Measurements from ENCODE around the gene PIP4K2A.
"Not testable (repeated sequence)": the region's sequence is repeated elsewhere in the genome, so short reads cannot be mapped to it uniquely, and the experiment has no call there.

Gene PIP4K2A

DNA sequence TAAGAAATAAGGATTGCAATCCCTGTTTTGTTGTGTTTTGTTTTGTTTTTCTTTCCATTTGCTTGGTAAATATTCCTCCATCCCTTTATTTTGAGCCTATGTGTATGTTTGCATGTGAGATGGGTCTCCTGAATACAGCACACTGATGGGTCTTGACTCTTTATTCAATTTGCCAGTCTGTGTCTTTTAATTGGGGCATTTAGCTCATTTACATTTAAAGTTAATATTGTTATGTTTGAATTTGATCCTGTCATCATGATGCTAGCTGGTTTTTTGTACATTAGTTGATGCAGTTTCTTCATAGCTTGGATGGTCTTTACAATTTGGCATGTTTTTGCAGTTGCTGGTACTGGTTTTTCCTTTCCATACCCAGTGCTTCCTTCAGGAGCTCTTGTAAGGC, 190.0 kb downstream of the PIP4K2A start:
- H3K36me3 Mint-ChIP-seq, H3K27ac Mint-ChIP-seq, H3K4me3 Mint-ChIP-seq, DNase-seq, H3K4me1 Mint-ChIP-seq, CTCF ChIA-PET: not testable (repeated sequence)
- H3K27me3 Mint-ChIP-seq = peaks cover 19% of the 10 kb centered on the region
- H3K9me3 Mint-ChIP-seq = peaks cover 37% of the 10 kb centered on the region

DNA sequence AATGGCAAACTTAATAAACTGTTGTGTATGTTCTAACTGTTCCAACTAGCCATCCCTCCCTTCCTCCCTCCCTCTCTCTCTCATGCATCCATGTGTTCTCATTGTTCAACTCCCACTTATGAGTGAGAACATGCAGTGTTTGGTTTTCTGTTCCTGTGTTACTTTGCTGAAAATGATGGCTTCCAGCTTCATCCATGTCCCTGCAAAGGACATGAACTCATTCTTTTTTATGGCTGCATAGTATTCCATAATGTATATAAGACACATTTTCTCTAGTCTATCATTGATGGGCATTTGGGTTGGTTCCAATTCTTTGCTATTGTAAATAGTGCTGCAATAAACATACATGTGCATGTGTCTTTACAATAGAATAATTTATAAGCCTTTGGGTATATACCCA, 193.7 kb downstream of the PIP4K2A start:
- H3K4me3 Mint-ChIP-seq, H3K27ac Mint-ChIP-seq, H3K36me3 Mint-ChIP-seq, CTCF ChIA-PET, DNase-seq, H3K4me1 Mint-ChIP-seq: not testable (repeated sequence)
- H3K9me3 Mint-ChIP-seq = peaks cover 31% of the 10 kb centered on the region
- H3K27me3 Mint-ChIP-seq = peaks cover 26% of the 10 kb centered on the region

DNA sequence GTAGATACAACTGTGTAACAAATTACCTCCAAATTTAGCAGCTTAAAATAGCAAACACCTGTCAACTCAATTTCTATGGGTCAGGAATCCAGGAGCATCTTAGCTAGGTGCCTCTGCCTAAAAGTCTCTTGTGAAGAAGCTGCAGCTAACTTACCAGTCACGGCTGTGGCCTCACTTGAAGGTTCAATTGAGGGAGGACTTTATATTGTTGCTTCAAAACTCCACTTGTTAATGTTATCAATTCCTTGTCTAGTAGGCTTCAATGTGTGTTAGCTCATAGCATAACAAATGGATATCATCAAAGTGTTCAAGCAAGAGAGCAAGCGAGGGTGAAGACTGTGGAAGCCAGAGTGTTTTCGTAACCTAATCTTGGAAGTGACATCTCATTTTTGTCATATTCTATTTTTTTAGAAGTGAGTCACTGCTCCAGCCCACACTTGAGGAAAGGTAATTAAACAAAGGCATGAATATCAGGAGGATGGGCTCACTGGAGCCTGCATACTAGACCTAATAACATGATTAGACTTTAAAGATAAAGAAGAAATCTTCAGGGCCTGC, 196.1 kb downstream of the PIP4K2A start:
- Mint-ChIP-seq H3K4me1 (no peaks in the 10 kb centered on the region), H3K36me3 (no peaks in the 10 kb centered on the region), H3K27ac (no peak overlapping the region), H3K9me3 (peaks cover 15% of the 10 kb centered on the region), H3K4me3 (no peak overlapping the region), H3K27me3 (peaks cover 21% of the 10 kb centered on the region)
- DNase-seq = no peak
- CTCF ChIA-PET = interaction anchor here (1.0 kb wide), 1 partner anchor 32 kb away, joined by 3 read pairs; no protein-coding TSS in a partner anchor

DNA sequence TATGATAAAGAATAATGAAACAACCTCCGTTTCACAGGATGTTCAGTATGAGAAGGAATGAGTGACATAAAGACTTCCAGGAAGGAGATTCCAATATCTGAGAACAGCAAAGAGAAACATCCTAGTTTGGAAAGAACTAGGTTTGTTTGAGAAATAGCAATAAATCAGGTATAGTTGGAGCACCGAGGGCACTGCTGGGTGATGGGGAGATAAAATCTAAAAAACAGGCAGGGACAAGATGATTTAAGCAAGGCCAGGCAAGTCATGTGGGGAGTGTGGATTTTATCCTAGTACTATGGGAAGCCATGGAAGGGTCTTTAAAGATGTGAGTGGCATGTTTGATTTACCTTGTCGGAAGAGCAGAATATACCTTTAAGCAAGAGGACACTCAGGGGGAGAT, 199.4 kb downstream of the PIP4K2A start:
- Mint-ChIP-seq H3K36me3 (no peaks in the 10 kb centered on the region), H3K4me1 (no peaks in the 10 kb centered on the region), H3K27ac (no peak overlapping the region), H3K9me3 (peaks cover 8% of the 10 kb centered on the region), H3K27me3 (peaks cover 19% of the 10 kb centered on the region), H3K4me3 (no peak overlapping the region)
- CTCF ChIA-PET = no interaction called here
- no peak for DNase-seq

DNA sequence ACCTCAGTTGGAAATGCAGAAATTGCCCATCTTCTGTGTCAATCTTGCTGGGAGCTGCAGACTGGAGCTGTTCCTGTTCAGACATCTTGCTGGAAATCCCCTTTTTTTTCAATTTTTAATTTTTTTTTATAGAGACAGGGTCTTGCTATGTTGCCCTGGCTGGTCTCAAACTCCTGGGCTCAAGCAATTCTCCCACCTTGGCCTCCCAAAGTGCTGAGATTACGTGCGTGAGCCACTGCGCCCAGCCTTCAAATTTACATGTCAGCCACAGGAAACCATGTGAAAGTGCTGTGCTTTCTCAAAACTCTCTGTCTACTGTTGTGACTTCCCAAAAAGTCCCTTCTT, 200.0 kb downstream of the PIP4K2A start:
- H3K4me1 Mint-ChIP-seq, H3K27ac Mint-ChIP-seq, DNase-seq, H3K4me3 Mint-ChIP-seq, H3K9me3 Mint-ChIP-seq, CTCF ChIA-PET, H3K36me3 Mint-ChIP-seq: not testable (repeated sequence)
- peaks cover 19% of the 10 kb centered on the region for H3K27me3 Mint-ChIP-seq

DNA sequence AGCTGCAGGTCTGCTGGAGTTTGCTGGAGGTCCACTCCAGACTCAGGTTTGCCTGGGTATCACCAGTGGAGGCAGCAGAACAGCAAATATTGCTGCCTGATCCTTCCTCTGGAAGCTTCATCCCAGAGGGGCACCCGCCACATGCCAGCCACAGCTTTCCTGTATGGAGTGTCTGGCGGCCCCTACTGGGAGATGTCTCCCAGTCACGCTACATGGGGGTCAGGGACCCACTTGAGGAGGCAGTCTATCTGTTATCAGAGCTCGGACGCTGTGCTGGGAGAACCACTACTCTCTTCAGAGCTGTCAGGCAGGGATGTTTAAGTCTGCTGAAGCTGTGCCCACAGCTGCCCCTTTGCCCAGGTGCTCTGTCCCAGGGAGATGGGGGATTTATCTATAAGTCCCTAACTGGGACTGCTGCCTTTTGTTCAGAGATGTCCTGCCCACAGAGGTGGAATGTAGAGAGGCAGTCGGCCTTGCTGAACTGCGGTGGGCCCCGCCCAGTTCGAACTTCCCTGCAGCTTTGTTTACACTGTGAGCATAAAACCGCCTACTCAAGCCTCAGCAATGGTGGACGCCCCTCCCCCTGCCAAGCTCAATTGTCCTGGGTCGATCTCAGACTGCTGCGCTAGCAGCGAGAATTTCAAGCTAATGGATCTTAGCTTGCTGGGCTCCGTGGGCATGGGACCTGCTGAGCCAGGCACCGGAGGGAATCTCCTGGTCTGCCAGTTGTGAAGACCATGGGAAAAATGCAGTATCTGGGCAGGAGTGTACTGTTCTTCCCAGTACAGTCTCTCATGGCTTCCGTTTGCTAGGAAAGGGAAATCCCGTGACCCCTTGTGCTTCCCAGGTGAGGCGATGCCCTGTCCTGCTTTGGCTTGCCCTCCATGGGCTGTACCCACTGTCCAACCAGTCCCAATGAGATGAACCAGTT, 200.6 kb downstream of the PIP4K2A start:
- H3K4me3 Mint-ChIP-seq, H3K9me3 Mint-ChIP-seq, CTCF ChIA-PET, H3K4me1 Mint-ChIP-seq, H3K27ac Mint-ChIP-seq, H3K36me3 Mint-ChIP-seq, DNase-seq: not testable (repeated sequence)
- peaks cover 19% of the 10 kb centered on the region for H3K27me3 Mint-ChIP-seq

DNA sequence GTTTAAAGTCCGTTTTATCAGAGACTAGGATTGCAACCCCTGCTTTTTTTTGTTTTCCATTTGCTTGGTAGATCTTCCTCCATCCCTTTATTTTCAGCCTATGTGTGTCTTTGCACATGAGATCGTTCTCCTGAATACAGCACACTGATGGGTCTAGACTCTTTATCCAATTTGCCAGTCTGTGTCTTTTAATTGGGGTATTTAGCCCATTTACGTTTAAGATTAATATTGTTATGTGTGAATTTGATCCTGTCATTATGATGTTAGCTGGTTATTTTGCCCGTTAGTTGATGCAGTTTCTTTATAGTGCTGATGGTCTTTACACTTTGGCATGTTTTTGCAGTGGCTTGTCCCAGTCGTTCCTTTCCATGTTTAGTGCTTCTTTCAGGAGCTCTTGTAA, 202.4 kb downstream of the PIP4K2A start:
- peaks cover 15% of the 10 kb centered on the region for H3K9me3 Mint-ChIP-seq
- H3K27ac Mint-ChIP-seq, DNase-seq, CTCF ChIA-PET, H3K36me3 Mint-ChIP-seq, H3K4me3 Mint-ChIP-seq, H3K4me1 Mint-ChIP-seq: not testable (repeated sequence)
- peaks cover 10% of the 10 kb centered on the region for H3K27me3 Mint-ChIP-seq

DNA sequence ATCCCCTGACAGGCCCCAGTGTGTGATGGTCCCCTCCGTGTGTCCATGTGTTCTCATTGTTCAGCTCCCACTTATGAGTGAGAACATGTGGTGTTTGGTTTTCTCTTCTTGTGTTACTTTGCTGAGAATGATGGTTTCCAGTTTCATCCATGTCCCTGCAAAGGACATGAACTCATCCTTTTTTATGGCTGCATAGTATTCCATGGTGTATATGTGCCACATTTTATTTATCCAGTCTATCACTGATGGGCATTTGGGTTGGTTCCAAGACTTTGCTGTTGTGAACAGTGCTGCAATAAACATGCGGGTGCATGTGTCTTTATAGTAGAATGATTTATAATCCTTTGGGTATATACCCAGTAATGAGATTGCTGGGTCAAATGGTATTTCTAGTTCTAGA, 206.2 kb downstream of the PIP4K2A start:
- H3K4me3 Mint-ChIP-seq, H3K4me1 Mint-ChIP-seq, H3K36me3 Mint-ChIP-seq, DNase-seq, CTCF ChIA-PET, H3K27ac Mint-ChIP-seq: not testable (repeated sequence)
- peaks cover 13% of the 10 kb centered on the region for H3K27me3 Mint-ChIP-seq
- peaks cover 15% of the 10 kb centered on the region for H3K9me3 Mint-ChIP-seq

DNA sequence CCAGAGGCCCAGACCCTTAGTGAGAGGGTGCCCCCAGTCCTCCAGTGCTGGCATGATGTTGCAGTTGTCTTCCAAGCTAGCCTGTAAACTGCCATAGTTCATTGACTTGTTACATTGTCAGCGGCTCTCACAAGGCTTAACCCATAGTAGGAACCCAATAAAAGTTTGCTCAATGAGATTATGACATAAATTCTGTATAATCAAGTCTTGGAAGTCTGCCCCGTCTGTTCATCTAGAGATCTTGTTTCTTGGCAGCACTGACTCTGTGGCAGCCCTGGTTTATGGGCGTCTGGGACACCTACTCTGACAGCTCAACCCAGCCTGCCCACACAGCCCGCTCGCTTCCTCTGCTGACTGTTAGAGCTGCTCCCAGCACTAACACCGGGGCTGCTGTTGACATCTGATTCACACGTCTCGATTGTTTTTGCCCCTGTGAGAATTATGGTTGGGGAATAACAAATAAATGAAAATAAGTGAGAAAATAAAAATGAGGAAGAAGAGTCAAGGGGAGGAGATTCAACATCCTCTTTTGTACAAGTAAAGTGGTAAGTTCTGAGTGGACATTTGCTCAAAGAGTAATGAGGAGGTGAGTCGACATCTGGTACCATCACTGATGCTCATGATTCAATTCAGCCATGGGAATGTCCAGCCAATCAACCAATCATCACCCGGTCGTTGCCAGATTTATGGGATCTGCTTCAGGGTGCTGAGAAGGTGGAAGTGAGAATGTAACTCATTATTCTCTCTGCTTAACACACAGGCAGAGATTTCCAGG, 208.3 kb downstream of the PIP4K2A start:
- DNase-seq = peak; percentile 38
- Mint-ChIP-seq H3K36me3 (no peaks in the 10 kb centered on the region), H3K27me3 (peaks cover 13% of the 10 kb centered on the region), H3K27ac (no peak overlapping the region), H3K4me3 (no peak overlapping the region), H3K4me1 (peaks cover 3% of the 10 kb centered on the region), H3K9me3 (peaks cover 7% of the 10 kb centered on the region)
- CTCF ChIA-PET = no interaction called here

DNA sequence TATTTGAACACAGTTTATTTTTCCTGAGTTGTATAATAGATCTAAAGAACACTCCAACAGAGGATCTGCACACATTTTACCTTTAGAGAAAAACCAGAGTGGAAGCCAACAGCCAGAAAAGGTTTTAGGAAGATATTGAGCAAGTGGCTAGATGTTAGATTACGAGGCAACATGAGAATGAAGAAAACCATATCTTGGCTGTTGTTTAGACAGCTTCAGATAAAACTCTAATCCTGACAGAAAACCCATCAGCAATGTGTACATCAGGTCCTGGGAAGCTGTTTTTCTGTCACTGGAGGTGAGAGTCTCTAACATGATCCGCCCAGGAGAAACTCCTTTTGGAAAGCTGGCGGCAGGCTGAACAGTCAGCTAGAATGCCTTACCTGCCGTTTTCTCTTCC, 209.6 kb downstream of the PIP4K2A start:
- H3K4me3 Mint-ChIP-seq = no peak overlapping the region
- peaks cover 17% of the 10 kb centered on the region for H3K27me3 Mint-ChIP-seq
- H3K4me1 Mint-ChIP-seq = peaks cover 3% of the 10 kb centered on the region
- no peak for DNase-seq
- H3K27ac Mint-ChIP-seq = no peak overlapping the region
- H3K9me3 Mint-ChIP-seq = peaks cover 7% of the 10 kb centered on the region
- CTCF ChIA-PET = no interaction called here
- H3K36me3 Mint-ChIP-seq = no peaks in the 10 kb centered on the region

DNA sequence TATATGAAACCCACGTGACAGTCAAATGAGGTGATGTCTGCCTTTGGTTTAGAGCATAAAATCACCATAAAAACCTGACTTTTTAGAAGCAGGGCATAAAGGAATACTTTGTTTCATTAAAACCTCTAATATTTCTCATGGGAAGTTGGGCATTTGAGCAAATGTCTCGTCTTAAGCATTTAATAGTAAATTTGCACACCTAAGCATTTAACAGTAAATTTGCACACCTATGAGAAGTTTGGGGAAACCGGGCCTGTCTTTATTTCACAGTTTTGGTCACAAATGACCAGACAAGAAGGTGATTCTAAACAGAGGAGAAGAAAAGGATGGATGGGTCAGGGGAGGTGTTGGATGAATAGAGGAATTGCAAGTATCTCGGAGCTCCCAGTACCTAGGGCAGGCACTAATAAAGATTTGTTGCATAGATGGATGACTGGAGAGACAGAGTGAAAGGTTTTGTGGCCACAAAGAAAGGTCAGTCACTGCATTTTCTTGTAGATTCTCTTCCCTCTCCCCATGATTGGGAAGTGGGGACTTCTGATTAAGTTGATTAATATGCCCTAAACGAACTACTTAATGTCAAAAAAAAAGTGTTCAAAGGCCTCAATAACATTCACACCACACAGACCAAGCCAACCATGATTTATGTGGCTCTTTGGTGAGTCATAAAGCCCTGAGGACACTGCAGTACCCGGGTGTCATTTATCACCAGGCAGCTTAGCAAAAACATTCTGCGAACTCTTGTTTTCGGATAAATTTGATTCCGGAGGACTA, 210.9 kb downstream of the PIP4K2A start:
- H3K36me3 Mint-ChIP-seq = no peaks in the 10 kb centered on the region
- DNase-seq = no peak
- no peak overlapping the region for H3K27ac Mint-ChIP-seq
- no peak overlapping the region for H3K4me3 Mint-ChIP-seq
- peaks cover 29% of the 10 kb centered on the region for H3K27me3 Mint-ChIP-seq
- CTCF ChIA-PET = no interaction called here
- peaks cover 4% of the 10 kb centered on the region for H3K9me3 Mint-ChIP-seq
- H3K4me1 Mint-ChIP-seq = peaks cover 3% of the 10 kb centered on the region

DNA sequence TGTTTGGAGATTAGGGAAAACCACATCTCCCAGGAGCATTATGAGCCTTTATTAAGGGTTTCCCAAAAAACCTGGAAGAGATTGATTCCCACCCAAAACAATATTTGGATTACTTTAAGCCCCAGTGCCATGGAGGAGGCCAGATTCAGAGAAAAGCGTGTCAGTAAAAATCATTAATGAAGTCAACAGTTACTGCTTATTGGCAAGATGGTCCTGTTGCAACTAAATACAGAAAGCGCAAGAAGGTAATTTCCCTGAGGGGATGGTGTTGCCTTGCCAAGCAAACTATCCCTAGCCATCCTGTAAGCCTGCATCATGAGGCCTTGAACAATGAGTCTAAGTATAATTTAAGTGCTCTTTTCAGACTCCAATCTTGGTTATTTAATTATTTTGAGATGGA, 212.5 kb downstream of the PIP4K2A start:
- Mint-ChIP-seq H3K9me3 (no peaks in the 10 kb centered on the region), H3K27ac (no peak overlapping the region), H3K4me3 (no peak overlapping the region), H3K4me1 (peaks cover 3% of the 10 kb centered on the region), H3K36me3 (no peaks in the 10 kb centered on the region), H3K27me3 (peaks cover 45% of the 10 kb centered on the region)
- CTCF ChIA-PET = no interaction called here
- no peak for DNase-seq

DNA sequence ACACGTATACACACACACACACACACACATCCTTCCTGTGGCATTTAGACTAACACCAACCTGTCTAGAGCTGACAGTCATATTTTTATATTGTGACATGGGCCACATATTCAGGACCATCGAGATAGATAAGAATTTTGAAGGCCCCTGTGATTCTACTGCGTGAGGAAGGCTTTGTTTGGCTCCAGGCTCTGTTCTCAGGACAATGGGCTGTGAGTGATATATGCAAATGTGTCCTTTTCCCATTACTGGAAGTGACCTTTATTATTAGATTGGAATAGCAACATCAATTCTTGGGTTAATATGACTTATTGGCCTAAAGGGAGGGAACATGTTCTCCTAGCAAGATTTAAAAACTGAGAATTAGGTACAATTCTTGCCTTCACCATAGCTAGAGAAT, 213.0 kb downstream of the PIP4K2A start:
- no peaks in the 10 kb centered on the region for H3K9me3 Mint-ChIP-seq
- DNase-seq = no peak
- peaks cover 3% of the 10 kb centered on the region for H3K4me1 Mint-ChIP-seq
- peaks cover 46% of the 10 kb centered on the region for H3K27me3 Mint-ChIP-seq
- no peak overlapping the region for H3K4me3 Mint-ChIP-seq
- no peaks in the 10 kb centered on the region for H3K36me3 Mint-ChIP-seq
- no peak overlapping the region for H3K27ac Mint-ChIP-seq
- CTCF ChIA-PET = no interaction called here

DNA sequence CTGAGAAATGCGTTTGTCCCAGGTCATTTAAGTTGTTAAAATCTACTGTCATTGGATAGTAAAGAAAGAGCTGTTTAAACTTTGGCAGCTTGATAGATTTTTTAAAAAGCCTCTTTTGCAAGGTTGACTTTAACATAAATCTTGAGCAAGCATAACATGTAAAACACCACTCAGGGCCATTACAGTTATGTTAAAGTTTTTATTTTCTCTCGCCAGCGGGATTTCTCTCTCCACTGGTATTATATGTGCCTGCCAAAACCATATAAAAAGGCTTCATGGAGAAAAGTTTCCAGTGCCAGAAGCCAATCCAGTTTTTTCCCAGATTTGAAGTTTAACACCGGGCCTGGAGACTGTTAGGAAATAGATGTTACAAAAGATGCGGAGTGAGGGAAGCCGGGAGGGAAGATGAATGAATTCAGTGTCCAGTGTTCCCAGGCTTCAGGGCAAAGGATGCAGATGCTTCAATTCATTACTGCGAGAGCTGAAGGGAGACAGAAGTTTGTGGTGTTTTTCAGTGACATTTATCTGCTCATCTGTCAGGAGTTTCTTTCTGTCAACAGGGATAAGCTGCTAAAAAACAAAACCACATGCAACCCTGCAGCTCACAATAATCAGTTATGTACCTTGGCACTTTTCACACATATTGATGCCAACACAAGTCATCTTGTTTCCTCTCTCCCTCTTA, 213.6 kb downstream of the PIP4K2A start:
- Mint-ChIP-seq H3K9me3 (no peaks in the 10 kb centered on the region), H3K27me3 (peaks cover 46% of the 10 kb centered on the region), H3K36me3 (no peaks in the 10 kb centered on the region), H3K4me1 (no peaks in the 10 kb centered on the region), H3K4me3 (no peak overlapping the region), H3K27ac (no peak overlapping the region)
- CTCF ChIA-PET = no interaction called here
- no peak for DNase-seq
